GM21367 (cell line): ENCODE data around the gene PRDX3.
A peak's percentile ranks its signal among the peaks of the same experiment; 100 is the strongest.

Source experiments
- ATAC-seq: cut with Tn5 transposase; IDR thresholded peaks from one replicate; pipeline ENCODE4 v1.9.1; 2021; ENCODE audit not compliant: unreplicated experiment

PRDX3 gene

DNA sequence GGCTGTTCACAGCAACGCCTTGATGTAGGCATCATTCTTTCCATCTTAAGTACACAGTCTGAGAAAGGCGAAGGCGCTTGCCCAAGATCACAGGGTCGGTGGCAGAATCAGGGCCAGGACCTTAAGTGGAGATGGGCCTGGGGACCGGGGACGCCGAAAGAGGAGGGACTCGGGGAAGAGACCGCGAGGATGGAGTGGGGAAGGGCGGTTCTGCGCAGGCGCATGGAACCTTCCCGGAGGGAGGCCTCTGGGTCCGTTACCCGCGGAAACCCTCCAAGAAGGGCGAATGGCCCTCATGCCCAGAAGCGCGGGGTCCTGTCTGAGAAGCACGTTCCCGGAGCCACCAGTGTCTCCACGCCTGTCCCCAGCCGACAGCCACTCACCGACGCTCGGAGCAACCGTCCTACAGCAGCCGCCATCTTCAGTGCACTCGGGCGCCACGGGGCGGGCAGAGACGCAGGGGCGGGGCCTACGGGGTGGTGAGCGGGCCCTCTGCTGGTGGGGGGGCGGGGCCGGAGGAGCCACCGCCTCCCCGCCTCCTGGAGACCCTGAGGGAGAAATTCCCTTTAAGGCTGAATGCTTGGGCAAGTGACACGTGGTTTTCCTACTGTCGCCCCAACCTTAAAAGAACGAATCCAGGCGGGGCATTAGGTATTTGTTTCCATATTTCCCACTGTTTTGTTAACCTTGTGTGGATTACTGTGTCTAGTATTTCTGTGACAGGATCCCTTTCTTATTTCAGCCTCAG, at the start of gene PRDX3:
Gene PRDX3 (minus strand): TSS at position 441 of the 748 bp plus-strand sequence. CDS start 22 bp downstream, at position 419.
- ATAC-seq = peak; percentile 89

DNA sequence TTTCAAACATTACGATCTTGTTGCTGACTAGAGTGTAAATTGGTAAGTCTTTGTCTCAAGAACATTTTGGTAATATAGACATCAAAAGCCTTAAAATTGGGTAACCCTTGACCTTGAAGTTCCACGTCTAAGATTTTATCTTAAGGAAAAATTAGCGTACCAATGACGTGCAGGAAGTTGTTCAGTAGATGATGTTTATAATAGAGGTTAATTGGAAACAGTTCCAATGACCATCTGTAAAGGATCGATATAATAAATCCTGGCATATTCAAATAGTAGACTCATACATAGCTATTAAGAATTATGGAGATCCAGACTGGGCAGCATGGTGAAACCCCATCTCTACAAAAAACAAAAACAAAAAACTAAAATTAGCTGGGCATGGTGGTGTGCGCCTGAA, 49.2 kb upstream of the PRDX3 start:
- ATAC-seq = no peak

DNA sequence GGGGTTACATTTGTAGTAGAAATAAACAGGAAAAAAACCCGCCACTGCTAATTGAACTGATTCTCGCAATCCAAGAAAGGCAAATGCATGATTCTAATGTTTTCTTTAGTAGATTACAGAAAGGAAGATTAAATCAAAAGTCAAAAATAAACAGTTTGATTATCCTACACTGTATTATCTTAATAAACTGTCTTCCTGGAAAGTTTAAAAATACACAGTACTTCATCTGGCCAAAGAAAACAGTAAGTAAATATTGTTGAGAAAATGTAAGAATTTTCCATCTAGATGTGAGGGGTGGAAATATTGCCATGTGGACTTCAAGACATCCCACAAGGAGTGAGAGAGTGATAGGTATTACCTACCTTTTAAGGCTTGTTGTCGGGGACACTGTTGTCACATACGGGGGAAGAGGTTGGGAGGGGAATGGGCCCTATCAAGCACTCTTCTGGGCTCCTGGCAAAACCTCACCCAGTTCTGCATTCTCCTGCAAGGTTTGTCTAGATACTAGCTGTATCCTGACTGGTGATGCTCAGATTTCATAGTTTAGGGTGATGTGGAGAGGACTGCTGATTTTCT, 46.6 kb upstream of the PRDX3 start:
- ATAC-seq = no peak

DNA sequence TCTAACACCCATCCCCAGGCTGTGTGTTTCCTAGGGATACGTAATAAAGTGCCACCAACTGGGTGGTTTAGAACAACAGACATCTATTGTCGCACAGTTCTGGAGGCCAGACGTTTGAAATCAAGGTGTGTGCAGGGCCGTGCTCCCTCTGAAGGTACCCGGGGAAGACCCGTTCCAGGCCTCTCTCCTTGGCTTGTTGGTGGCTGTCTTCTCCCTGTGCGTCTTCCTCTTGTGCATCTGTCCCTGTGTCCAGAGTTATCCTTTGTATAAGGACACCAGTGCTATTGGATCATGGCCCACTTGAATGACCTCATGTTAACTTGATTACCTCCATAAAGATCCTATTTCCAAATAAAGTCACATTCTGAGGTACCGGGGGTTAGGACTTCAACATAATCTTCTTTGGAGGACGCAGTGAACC, 44.4 kb upstream of the PRDX3 start:
- no peak for ATAC-seq

DNA sequence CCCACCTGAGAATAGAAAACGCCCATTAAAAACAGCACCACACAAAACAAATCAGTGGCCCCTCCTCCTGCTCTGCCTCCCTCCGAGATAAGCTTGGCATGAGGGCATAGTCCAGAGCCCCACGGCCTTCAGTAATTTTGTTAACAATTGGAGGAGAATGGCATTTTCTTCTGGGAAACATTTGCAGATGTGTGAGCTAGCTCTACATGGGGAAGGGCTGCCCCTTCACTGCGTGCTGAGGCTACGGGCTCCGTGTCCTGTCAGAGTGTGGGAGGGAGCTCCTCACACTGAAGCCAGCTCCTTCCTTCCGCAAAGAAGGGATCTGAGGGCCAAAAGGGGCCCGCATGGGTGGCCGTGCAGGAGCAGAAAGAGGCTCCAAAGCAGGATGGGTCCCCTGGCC, 43.9 kb upstream of the PRDX3 start:
- ATAC-seq = no peak

DNA sequence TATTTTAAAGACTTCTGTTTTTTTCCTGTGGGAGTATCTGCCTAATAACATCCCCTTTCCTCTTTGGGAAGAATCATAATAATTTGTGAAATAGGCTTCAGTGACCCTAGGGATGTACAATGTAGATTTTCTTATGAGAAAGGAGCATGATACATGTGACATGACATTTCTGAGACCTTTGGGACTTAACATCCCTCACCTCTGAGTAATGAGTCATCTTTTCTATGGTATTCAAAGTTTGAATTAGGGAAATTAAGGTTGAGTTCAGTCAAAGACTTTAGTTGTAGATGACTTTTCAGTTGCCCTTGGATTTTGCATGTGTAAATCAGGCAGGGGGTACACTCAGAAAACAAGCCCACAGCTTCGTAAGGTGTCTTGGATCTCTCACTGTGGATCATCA, 43.1 kb upstream of the PRDX3 start:
- no peak for ATAC-seq

DNA sequence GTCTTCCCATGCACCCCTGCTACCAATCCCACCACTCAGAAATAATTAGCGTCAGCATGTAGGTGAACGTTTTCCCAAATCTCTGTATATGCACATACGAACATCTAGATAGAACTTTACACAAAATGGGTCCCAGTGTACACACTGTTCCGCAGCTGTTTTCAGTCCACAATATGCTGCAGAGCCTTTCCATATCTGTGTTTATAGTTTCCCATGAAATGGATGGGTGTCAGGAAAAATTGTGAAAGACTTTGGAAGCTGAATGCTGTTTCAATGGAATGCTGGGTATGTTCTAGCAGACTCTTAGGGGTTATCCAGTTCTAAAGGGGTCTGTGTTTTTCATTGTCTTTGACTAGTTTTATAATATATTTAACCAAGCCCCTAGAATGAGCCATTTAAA, 42.6 kb upstream of the PRDX3 start:
- ATAC-seq = no peak

DNA sequence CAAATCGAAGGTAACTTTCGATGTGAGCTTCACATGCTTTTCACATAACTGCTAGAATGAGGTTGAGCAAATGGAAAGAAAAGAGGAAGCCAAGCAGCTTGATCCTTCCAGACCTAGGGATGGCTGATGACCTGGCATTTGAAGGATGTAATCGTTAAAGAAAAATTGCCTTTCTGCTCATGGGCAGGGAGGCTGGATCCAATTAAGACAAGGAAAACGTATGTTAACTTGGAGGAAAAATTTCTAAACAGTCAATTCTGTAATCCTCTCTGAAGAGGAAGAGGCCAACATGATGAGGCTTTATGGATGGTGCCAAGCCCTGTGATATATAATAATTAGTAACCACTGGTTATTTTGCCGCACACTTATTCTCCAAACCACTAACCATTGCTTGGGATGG, 41.3 kb upstream of the PRDX3 start:
- ATAC-seq = no peak

DNA sequence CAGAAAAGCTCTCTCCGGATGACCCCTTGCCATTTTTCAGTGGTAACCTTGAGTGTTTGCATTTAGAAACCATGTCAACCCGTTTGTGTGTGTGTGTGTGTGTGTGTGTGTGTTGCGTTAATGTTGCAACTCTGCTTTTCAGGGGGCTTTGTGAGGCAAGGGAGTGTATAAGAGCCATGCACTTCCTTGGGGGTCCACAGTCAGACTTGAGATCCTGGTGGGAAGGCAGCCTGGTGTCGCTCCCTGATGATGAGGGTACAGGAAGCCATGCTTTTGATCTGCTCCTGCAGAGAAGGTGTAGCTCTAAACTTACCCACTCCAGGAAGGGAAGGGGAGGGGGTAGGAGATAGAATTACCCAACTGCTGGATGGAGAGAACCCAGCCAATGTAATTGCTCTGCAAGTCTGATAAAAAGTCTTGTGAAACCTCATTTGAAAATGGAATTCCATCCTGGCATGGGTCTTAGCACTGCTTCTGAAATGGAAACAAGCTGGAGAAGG, 39.4 kb upstream of the PRDX3 start:
- no peak for ATAC-seq

DNA sequence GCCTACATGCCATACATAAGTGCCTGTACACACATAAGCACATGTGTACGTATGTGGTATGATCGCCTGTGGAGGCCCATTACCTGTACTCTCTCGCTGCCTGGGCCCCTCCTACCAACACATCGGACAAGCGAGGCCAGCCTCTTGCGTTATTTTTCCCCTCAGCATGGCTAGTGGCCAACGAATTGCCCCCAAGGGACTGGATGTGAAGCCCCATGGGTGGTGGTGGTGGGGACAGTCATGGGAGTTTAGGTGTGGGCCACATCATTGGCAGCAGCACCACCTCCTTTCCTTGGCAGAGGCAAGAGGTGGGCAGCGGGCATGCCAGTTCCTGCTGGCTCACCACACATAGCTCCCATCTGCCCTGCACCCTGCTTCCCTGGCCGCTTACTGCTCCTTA, 38.8 kb upstream of the PRDX3 start:
- ATAC-seq = no peak

DNA sequence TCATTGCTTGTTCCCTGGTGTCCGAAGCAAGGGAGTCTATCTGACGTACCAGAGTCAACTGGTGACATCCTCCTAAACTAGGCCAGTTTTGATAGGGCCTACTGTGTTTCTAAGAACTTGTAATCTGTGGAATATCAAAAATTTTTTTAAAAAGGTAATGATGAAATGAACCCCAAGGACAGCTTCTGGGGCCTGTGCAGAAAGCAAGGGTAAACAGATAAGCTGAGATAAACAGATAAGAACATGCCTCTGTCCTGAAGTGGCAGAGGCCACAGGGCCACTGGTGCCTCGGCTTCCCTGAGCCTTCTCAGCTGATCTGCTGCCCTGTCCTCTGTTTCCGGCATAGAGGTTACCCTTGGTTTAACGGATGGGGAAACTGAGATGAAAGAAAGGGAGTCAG, 37.5 kb upstream of the PRDX3 start:
- ATAC-seq = no peak

DNA sequence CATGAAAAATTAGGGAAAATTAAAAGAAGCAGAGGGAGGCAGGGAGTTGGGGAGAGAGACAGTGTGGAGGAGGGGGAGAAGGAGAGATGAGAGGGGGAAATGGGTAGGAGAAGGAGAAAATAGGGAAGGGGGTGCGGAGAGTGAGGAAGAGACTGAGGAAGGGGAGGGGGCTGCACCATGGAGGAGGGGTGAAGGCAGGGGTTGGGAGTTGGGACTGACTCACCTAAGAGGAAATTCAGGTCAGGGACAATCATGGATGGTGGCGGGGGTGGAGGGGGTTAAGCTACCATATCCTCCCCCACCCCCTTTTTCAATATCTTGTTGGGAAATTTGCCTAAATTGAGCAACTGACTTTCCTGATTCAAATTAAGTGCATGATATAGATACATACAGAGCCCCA, 36.8 kb upstream of the PRDX3 start:
- ATAC-seq = no peak

DNA sequence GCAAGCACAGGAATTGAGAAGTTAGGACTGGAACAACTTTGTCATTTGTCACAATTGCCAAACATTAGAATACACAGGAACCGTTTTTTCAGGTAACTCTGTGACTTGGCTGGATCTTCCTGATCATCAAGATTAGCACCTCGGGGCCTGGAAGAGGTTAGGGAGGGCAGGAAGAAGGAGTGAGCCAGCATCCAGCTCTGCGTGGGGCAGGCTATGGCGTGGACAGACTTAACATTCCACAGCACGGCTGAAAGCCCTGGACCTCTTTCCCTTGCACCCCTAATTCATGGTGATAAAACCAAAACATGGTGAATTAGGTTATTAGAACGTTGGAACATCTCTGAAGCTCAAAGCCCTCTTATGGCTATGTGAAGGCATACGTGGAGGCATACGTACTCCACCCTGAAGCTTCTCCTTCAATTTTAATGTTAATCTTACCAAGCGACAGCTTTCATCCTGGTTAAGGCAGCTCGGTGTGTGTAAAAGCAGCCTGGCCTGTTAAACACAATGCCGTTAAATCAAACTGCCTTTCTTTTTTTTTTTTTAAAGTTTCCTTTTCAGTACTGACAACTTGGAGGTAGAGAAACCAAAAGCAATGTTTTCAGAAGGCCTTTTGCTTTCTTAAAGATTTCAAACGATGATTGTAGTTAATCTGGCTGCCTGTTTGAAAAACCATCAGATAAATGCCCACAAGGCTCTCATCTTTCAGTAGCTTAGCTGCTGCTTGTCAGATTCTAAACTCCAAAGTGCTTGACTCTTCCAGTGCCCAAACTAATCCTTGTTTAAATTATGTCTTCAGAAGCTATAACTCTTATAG, 33.2 kb upstream of the PRDX3 start:
- no peak for ATAC-seq

DNA sequence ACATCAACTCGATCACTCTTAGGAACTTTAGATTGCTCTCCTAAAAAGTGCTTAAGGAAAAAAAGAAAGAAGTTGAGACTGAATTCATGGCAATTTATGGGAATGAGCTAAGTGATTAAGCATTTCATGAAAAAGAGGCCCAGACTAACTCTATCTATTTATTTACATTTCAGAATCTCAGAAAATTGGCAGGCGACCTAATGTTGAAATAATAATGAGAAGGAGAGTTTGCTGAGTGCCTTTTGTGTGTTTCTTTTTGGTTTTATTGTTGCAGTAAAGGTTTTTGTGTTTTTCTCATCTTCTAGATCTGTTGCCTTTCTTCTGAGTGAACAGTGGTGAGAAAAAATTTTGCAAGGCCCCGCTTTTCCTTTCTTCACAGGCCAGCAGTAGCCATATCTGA, 32.6 kb upstream of the PRDX3 start:
- no peak for ATAC-seq

DNA sequence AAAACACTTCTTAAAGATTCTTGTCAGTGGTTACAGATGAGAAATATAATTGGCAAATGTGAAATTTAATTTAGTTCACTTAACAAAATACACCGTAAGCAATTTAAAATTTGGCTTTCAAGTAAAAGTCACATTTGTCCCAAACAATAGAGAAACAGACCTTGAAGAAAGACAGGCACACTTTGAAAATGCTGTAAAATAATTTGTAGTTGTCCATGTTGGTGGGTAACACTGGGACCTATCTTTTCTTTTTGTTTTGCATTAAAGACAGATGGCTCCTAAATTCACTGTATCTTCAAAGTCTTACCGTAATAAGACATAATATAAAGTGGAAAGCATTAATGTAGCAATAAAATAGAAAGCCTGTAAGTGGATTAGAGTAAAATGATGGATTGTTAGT, 32.0 kb upstream of the PRDX3 start:
- no peak for ATAC-seq

DNA sequence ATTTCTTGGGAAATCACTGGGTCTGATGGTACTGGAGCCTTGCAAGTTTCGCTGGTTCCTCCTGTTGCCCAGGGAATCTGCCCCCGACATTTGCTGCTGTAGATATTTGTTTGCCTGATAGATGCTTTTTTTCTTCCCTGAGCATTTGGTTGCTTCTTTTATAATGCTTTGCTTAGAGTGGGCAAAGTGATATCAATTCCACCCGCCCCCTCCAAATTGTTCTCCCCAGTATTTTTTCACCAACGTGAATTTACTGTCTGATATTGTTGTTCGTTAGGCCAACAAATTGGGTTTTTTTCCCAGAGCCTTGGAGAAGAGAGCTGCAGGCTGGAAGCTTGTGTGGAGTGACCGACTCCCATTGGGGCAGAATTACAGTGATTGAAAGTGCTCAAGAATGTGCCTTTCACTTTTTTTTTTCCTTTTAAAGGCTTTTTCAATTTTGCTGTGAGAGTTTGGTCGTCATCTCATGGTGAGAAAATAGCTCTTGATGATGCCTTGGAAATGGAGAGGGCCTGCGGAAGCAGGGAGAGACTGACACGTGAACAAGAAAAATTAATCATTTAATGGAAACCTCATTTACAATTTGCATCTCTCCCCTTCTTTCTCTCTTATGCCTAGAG, 31.2 kb upstream of the PRDX3 start:
- ATAC-seq = no peak

DNA sequence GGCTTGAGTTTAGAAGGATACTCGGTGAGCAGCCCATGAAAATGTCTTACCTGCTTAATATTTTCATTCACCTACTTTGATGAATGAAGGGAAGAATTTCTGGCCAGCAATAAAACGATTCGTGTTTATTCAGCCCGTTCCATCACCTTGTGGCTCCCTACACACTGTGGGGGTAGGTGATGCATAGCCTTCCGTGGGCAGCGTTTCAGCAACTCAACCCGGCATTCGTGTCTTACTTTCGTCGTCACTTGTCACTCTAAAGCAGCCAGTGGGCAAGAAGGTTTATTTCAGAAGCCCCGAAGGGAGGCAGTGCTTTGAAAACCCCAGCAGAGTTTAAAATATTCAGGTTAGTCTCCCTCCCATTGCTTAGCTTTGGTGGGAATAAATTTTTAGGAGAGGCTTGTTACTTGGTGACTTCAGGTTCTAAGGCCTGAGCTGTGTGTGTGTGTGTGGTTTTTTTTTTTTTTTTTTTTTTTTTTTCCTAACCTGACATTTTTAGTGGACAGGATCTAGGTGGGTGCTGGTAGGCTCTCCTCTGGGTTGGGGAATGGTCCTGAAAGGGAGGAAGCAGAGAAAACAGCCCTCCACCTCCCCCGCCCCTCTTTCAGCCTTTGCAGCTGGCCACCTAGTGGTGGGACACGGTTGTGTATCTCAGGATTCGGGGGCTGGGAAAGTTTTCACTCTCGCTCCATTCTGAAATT, 30.6 kb upstream of the PRDX3 start:
- ATAC-seq = no peak

DNA sequence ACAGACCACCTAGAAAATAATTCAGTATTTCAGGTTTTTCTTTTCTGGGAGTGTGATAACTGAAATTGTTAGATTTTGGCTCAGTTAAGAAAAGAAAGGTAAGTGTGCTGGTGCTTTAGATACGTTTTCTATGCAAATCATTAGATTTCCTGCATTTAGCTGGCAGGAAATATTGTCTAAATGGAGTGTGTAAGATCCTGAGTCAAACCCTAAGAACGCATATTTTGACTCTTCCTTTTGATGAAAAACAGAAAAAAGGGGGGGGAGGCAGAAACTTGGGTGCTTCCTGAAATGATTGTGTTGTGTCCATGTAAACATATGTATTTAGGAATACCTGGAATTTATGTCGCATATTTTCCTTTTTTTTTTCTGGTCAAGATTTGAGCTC, 29.9 kb upstream of the PRDX3 start:
- no peak for ATAC-seq

DNA sequence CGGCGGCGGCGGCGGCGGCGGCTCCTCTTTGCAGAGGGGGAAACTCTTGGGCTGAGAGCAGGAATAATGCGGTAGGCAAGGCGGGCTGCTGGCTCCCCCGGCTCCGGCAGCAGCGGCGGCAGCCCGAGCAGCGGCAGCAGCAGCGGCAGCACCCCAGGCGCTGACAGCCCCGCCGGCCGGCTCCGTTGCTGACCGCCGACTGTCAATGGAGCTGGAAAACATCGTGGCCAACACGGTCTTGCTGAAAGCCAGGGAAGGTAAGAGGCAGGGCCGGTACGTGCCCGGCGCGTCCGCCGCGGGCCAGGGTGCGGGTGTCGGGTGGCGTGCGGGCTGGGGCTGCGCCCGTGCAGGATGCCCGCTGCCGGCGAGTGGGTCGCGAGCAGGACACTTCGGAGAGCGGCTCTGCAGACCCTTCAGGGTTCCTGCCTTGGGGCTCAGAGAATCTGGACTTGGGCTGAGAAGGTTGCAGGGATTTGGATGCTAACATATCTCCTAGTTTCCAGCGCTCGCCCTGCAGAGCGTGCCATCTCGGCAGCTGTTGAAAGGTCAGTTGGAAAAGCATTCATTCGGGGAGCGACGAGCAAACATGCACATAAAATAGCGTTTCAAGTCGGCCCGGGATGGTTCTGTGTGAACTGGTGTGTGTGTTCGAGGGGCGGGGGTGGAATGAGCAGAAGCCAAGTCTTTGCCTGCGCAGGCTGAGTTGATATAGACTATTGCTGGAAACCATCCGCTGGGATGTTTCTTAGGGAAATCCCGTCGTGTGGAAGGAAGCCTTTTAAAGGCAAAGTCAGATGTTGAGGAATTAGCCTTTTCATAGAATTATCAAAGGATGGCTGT, 29.3 kb upstream of the PRDX3 start:
- peak; percentile 3 for ATAC-seq

DNA sequence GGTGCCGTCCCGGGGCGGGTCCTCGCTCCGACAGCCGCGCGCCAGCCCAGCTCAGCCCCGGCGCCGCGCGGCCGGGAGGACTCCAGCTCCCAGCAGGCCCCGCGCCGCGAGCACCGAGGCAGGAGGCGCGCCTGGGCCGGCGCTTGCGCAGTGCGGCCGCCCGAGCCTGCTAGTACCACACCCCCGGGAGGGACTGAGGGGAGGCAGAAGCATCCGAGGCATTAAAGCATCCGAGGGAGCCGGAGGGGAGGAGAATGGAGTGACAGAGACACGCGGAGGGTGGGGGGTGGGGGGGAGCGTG, 28.7 kb upstream of the PRDX3 start, which contains the start of gene GRK5:
Gene GRK5 (plus strand): TSS at position 206 of the 301 bp plus-strand sequence. CDS start 347 bp downstream, outside the sequence.
- peak; percentile 65 for ATAC-seq
